Kidney (tissue), 14 donors: ENCODE measurements around the gene ITPK1. TPM values are rescaled to one million over a fixed set of nuclear protein-coding genes. Genes with fewer than 3 reads are reported as not detected.
A peak's percentile ranks its signal among the peaks of the same experiment; 100 is the strongest.

Experiments
- DNase-seq, 5 donors: peaks; one replicate each; pipeline ENCODE4 v3.0.0-alpha.2; 2013 to 2020
- FAIRE-seq: peaks from 2 replicates; lab custom pipeline; 2012; peaks lifted over from hg19 to GRCh38; lab: Jason Lieb, UNC
- H3K27ac ChIP-seq, 2 donors: one replicate each; pipeline ENCODE4 v1.7.0; 2013; ENCODE audit warnings: low read depth in 2 of 2, low read length in 2 of 2, inconsistent platforms in 1 of 2
- H3K27me3 ChIP-seq: one replicate; pipeline ENCODE4 v1.7.1; 2013; ENCODE audit warnings: low read length, inconsistent platforms; ENCODE audit not compliant: control insufficient read depth, insufficient read depth
- H3K36me3 ChIP-seq, 3 donors: one replicate each; pipeline versions ENCODE4 v1.7.0 to v1.7.1; 2013; ENCODE audit warnings: low read length in 3 of 3, control low read depth in 1 of 3, inconsistent platforms in 1 of 3; ENCODE audit not compliant: insufficient read depth in 3 of 3, control insufficient read depth in 2 of 3
- H3K4me1 ChIP-seq, 3 donors: one replicate each; pipeline versions ENCODE4 v1.7.0 to v1.7.1; 2013; ENCODE audit warnings: low read length in 3 of 3, inconsistent platforms in 1 of 3, low read depth in 1 of 3; ENCODE audit not compliant: control insufficient read depth in 2 of 3, insufficient read depth in 2 of 3
- H3K4me3 ChIP-seq, 3 donors: one replicate each; pipeline versions ENCODE4 v1.7.0 to v1.8.1; 2013; ENCODE audit warnings: low read length in 3 of 3, control low read depth in 1 of 3, inconsistent platforms in 1 of 3
- H3K9ac ChIP-seq, 3 donors: one replicate each; pipeline versions ENCODE4 v1.7.0 to v1.7.1; 2013; ENCODE audit warnings: low read length in 3 of 3, control low read depth in 1 of 3, inconsistent platforms in 1 of 3
- H3K9me3 ChIP-seq, 3 donors: one replicate each; pipeline versions ENCODE4 v1.7.0 to v1.7.1; 2013; ENCODE audit warnings: low read length in 3 of 3, control low read depth in 1 of 3, inconsistent platforms in 1 of 3; ENCODE audit not compliant: control insufficient read depth in 2 of 3, insufficient read depth in 1 of 3
- intact Hi-C: fragments of 100-400 bp; cut with DNase I; formaldehyde crosslinking; loops from one replicate; pipeline ENCODE4 v1.11.1; 2022
- polyA plus RNA-seq: library from polyadenylated mRNA; stranded (reverse); fragments of 350-450 nt; fragmentation: Illumina TruSeq; extraction: RNeasy Lipid Tissue Mini Kit (QIAGEN cat#74804); gene quantifications from one replicate; pipeline ENCODE4 v1.2.3, GENCODE V29; 2014; ENCODE audit warnings: low read depth, low replicate concordance; ENCODE audit not compliant: insufficient read depth
- total RNA-seq: library from RNA; stranded (reverse); fragmentation: NEBNext Ultra II Directional; extraction: Animal tissue kit (Norgen Biotek cat#: 25700); gene quantifications from one replicate; pipeline ENCODE4 v1.2.1, GENCODE V29; 2021
- TF ChIP-seq, protein P1 (sequence below): IDR thresholded peaks from 3 replicates; pipeline ENCODE4 v1.5.1; 2012; ENCODE audit warnings: mild to moderate bottlenecking, moderate library complexity, borderline replicate concordance; ENCODE audit not compliant: insufficient read depth; ENCODE audit errors: extremely low read depth
- donor health status: control.
- donor health status: control.
- donor health status: control.
- donor health status: control.
- donor health status: control.
- donor health status: DM: yes; HTN: yes; CAD: no.
- donor health status: Normal renal cell carcinoma (clear cell type).

Gene ITPK1
- total and polyA plus RNA-seq, 2 donors from 2014 or later, result 43.6 to 92.0 TPM

DNA sequence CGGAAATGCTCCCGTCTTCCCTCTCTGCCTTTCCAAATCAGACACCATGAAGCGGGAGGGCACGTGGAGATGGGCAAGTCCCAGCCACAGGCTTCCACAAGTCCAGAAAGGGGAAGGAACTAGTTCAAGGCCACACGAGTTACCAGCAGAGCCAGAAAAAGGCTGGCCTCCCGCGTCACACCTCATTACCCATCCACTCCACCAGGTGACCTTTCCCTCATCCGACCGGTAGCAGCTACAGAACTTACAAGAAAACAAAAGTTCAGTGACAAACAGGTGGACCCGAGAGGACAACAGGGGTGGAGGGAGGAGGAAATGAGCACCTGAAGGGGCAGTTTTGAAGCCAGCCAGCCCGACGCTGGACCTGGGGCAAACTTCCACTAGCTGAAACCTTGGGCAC lies 145.9 kb downstream of the ITPK1 start:
- Histone ChIP-seq H3K36me3 (no peaks in the 10 kb centered on the region), H3K4me3 (no peak overlapping the region), H3K27me3 (no peaks in the 10 kb centered on the region), H3K27ac (peak overlapping the region; percentile 89 to 92), H3K9ac (peak overlapping the region in 1 of 3 donors; percentile 41), H3K9me3 (no peaks in the 10 kb centered on the region), H3K4me1 (peaks cover 0 to 36% (median 29%) of the 10 kb centered on the region in 3 donors)
- intact Hi-C loops, result no loop called here
- TF ChIP-seq, protein P1, sequence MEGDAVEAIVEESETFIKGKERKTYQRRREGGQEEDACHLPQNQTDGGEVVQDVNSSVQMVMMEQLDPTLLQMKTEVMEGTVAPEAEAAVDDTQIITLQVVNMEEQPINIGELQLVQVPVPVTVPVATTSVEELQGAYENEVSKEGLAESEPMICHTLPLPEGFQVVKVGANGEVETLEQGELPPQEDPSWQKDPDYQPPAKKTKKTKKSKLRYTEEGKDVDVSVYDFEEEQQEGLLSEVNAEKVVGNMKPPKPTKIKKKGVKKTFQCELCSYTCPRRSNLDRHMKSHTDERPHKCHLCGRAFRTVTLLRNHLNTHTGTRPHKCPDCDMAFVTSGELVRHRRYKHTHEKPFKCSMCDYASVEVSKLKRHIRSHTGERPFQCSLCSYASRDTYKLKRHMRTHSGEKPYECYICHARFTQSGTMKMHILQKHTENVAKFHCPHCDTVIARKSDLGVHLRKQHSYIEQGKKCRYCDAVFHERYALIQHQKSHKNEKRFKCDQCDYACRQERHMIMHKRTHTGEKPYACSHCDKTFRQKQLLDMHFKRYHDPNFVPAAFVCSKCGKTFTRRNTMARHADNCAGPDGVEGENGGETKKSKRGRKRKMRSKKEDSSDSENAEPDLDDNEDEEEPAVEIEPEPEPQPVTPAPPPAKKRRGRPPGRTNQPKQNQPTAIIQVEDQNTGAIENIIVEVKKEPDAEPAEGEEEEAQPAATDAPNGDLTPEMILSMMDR, result no peak
- FAIRE-seq, result no peak
- DNase-seq, result peak; percentile 80 to 86 (median 83)

DNA sequence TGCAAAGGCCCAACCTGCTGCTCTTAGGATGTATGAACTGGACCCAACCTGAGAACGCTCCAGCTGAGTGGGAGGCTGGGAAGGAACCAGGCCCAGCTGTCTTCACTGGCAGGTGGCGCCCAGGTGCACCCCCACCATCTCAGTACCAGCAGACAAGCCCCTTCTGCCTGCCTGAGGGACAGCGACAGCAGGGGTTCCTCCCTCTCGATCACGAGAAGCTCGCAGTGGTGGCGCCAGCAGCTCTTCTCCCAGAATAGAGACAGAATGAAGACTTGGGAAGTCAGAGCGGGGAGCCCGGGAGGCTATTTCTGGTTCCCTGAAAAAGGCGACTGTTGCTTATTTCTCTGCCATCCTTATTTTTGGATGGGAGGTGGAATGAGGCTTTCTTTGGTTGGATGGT lies 146.3 kb downstream of the ITPK1 start:
- DNase-seq (peak in 1 of 5 donors; percentile 67), FAIRE-seq (no peak)
- Histone ChIP-seq H3K4me1 (peaks cover 0 to 34% (median 32%) of the 10 kb centered on the region in 3 donors), H3K36me3 (no peaks in the 10 kb centered on the region), H3K4me3 (no peak overlapping the region), H3K9ac (no peak overlapping the region), H3K27ac (peak overlapping the region; percentile 85 to 89), H3K9me3 (no peaks in the 10 kb centered on the region), H3K27me3 (no peaks in the 10 kb centered on the region)
- TF ChIP-seq, protein P1, result no peak
- intact Hi-C loops, result no loop called here

DNA sequence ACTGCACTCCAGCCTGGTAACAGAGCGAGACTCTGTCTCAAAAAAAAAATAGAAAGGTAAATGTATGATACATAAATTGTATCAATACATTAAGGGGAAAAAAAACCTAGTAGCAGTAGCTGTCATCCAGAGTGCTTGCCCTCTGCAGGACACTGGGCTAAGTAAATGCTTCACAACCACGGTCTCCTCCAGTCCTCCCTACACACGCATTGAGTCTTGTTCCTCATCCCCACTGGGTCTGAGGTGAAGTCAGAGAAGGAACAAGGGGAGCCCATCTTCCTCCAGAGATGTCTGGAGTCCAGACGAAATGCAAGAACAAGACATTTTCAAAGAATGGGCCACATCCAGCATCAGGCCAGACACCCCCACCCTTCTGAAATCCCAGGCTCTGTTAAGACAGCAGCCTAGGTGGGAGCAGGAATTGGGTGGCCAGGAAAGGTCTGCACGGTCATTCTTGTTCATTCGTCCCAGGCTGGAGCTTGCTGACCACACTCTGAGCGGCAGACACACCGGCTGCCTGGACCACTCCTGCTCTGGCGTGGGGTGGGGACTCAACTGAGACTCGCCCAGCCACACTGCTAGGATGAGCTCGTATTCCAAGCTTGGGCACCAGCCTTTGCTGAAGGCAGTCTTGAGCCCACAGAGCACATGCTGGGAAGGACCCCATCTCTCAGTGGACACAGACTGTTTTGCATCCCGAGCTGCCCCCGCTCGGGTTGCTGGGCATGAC lies 147.3 kb downstream of the ITPK1 start:
- FAIRE-seq (no peak), DNase-seq (peak in 1 of 5 donors; percentile 62)
- intact Hi-C loops, result no loop called here
- Histone ChIP-seq H3K36me3 (no peaks in the 10 kb centered on the region), H3K27ac (no peak overlapping the region), H3K9me3 (no peaks in the 10 kb centered on the region), H3K9ac (peak overlapping the region in 1 of 3 donors; percentile 29), H3K4me1 (peaks cover 0 to 42% (median 34%) of the 10 kb centered on the region in 3 donors), H3K4me3 (no peak overlapping the region), H3K27me3 (no peaks in the 10 kb centered on the region)
- TF ChIP-seq, protein P1, result no peak
